HG03196 (cell line): ENCODE data around the gene ADGRF4.

Experiments used
- ATAC-seq: cut with Tn5 transposase; IDR thresholded peaks from one replicate; pipeline ENCODE4 v1.9.1; 2021; ENCODE audit not compliant: unreplicated experiment

ADGRF4 gene

DNA sequence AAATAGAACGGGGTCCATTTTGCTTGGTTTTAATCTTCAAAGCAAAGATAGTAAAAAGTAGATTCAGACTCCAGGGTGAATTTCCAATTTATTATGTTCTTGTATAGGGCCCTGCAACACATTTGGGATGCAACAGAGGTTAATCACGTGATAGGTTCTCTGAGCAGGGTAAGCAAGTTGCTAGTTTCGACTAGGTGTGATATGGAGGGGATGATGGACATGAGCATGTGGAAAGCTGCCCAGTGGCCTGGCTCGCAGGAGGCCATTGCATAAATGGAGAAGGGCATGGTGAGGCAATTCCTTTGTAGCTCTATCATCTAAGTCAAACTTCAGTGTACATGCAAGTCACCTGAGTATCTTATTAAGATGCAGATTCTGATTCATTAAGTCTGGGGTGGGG, 17.7 kb upstream of the ADGRF4 start:
- ATAC-seq, result no peak

DNA sequence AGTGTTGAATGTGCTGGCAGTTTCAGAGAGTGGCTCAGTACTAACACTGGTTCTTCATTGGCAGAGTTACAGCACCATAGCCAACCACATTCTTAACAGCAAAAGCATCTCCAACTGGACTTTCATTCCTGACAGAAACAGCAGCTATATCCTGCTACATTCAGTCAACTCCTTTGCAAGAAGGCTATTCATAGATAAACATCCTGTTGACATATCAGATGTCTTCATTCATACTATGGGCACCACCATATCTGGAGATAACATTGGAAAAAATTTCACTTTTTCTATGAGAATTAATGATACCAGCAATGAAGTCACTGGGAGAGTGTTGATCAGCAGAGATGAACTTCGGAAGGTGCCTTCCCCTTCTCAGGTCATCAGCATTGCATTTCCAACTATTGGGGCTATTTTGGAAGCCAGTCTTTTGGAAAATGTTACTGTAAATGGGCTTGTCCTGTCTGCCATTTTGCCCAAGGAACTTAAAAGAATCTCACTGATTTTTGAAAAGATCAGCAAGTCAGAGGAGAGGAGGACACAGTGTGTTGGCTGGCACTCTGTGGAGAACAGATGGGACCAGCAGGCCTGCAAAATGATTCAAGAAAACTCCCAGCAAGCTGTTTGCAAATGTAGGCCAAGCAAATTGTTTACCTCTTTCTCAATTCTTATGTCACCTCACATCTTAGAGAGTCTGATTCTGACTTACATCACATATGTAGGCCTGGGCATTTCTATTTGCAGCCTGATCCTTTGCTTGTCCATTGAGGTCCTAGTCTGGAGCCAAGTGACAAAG, 17.0 kb upstream of the ADGRF4 start:
- no peak for ATAC-seq

DNA sequence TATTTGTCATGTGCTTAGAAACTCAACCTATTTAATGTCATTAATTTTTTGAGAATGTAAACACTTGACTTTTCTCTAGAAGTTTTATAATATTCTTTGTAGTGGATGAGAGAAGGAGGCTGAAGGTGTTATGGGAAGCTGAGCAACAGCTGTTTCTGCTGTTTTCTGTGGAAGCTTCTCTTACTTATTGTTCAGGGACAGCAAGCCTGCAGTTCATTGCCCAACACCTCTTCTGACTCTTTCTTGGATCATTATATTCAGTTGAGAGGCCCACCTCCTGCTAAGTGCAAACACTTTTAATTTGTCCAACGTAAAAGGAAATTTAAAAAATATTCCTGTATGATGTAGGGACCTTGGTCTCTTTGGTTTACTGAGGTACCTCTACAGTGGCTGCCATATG, 12.0 kb upstream of the ADGRF4 start:
- ATAC-seq, result no peak

DNA sequence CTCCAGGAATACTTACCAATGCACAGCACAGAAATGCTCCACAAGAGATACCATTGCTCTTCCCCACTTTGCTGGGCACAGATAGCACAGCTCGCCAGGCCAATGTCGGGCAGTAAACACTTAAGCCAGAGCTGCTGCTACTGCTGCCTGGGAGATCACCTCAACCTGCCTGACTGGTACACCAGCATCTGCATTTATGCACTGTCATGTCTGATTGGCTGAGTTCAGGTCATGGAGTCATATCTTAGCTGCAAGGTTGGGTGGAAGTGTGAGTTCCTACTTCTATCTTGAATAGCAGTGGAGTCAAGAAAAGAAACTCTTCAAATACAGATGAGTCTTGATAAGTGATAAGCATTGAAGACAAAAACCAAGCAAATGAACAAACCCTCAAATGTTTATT, 10.9 kb upstream of the ADGRF4 start:
- ATAC-seq, result no peak

DNA sequence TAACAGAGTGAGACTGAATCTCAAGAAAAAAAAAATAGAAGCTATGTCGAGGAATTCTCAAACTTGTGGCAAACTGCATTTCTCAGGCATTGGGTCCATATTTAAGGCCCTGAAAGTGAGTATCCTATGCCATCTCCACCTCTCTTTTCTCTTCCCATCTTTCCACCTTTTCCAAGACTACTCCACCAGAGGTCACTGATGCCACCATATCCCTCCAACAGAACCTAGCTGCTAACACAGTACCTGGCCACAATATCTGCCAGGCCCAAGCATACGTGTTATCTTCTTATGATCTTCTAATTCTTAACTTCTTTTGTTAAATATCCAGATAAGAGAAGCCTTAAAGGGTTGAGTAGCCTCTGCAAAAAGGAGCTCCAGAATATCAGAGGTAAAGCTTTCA, 8.2 kb upstream of the ADGRF4 start:
- ATAC-seq, result no peak

DNA sequence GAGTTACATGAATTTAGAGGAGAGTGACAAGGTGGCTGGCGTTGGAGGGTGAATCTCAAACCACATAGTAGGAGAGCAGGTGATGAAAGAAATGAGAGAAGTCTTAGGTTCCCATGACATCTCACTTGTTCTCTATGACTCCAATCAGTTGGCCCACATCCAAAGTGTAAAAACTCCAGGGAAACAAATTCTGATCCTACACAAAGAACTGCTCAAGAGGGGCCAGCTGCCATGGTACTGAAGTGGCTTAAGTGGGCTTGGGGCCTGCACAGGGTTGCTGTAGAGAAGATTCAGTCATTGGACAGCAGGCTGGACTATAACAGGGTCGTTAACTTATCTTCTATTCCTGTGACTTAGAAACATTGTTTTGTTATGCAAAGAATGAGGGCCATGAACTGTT, 7.6 kb upstream of the ADGRF4 start:
- ATAC-seq, result no peak

DNA sequence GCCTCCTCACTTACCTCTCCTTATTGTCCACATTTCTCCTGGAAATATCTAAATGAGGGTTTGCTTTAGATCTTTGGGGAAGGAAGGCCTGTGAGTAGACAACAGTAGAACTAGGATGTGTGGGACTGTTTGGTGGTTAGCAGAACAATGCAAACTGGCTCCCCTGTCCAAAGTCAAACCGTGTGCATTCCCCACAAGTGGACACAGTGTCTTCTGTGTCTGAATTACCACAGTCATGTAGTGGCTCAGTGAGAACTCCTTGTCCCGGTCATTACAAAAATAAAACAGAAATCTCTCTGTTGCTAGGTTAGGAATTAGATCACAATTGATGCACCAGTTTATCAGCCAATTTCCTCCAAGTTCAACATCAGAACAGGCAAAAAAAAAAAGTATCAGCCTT, 455 bp upstream of the ADGRF4 start:
- ATAC-seq, result no peak

DNA sequence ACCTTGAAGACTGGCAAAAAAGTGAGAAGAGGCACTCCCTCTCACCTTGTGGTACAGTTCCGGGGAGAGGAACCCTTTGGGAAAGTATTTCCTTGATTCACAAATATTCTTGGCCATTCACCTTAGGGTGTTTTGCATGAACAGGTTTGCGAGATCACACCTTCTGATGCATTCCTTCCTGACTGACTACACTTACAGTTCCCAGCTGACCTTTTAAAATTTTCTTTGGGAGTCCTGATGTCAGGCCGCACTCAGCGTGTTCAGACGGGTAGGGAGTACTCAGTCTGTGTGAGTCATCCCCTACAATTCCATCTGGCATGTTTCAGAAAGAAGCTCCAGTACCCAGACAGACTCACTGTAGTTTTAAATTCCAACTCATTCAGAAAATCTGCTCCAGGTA, 1.7 kb downstream of the ADGRF4 start:
- no peak for ATAC-seq

DNA sequence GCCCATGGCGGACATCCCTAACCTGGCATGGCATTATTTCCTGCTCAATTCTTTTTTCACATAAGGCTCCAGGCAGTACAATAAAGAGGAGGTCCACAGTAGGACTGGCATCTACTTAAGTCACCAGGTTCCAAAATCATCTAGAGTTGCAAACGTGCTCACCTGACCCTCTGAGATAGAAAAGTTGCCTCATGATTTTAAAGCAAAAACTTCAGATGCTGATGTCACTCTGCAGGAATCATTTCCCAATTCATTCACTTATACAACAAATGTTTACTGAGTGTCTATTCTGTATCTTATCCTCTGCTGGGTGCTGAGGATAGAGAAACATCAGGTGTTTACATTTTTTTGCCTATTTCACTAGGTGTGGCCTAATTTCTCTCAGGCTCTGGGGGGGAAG, 2.2 kb downstream of the ADGRF4 start:
- ATAC-seq, result no peak

DNA sequence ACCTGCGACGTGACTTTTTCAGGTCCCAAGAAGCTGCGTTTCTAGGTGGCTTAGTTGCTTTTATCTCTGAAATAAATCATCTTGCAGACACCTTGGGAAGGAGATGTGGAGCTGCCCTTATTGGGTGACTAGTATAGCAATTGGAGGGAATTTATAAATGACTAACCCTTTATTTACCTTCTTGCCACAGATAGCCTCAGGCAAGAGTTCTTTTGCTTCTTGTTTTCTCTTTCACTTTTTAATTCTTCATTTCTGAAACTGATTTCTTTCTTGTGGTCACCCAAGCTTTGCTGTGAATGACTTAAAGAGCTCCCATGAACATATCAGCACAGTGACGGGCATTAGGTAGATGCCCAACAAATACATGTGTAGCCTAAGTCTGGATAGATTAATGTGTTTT, 3.0 kb downstream of the ADGRF4 start:
- ATAC-seq, result peak; percentile 97

DNA sequence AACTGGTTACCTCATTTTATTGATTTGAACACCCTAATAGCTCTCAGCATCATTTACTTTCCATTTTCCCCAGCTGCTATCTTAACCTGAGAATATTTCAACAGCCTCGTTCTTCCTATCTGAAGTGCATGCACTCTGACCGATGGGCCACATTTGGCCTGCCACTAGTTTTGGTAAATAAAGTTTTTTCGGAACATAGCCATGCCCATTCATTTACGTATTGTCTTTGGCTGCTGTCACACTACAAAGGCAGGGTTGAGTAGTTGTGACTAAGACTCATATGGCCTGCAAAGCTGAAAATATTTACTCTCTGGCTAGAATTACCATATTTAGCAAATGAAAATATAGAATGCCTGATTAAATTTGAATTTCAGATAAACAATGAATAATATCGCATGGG, 10.8 kb downstream of the ADGRF4 start:
- no peak for ATAC-seq

DNA sequence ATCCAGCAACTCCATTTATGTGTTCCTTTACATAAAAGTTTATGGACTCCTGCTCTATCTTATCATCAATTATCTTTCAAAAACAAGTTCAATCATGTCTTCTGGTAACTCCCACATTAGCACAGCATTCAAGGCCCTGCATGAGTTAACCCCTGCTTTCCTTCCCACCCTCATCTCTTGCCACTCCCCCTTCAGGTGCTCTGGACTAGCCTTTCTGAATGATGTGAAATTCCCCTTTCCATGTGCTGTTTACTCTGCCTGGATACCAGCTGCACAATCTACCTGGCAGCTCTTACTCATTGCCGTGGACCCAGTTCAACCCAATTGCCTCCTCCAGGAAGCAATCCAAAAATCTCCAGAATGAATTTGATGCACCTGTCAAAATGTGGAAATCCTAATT, 11.9 kb downstream of the ADGRF4 start:
- no peak for ATAC-seq

DNA sequence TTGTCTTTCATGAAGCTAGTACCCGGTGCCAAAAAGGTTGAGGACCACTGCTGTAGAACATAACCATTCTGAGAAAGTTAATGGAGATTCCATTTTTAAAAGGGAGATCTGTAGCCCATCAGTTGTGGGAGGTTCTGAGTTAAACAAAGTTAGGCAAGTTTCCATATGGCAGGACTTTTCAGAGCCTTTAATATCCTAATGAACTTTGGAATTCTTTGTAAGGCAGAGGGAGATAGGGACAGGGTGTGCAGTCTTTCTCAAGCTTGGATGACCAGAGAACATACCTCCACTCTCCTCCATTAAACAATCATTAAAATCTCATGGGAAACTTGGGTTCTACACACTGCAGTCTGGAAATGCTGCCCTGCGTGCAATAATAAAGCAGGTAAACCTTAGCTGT, 14.8 kb downstream of the ADGRF4 start:
- ATAC-seq, result no peak

DNA sequence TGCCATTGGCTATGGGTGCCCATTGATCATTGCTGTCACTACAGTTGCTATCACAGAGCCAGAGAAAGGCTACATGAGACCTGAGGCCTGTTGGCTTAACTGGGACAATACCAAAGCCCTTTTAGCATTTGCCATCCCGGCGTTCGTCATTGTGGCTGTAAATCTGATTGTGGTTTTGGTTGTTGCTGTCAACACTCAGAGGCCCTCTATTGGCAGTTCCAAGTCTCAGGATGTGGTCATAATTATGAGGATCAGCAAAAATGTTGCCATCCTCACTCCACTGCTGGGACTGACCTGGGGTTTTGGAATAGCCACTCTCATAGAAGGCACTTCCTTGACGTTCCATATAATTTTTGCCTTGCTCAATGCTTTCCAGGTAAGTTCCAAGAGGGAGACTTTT, 16.4 kb downstream of the ADGRF4 start:
- no peak for ATAC-seq

DNA sequence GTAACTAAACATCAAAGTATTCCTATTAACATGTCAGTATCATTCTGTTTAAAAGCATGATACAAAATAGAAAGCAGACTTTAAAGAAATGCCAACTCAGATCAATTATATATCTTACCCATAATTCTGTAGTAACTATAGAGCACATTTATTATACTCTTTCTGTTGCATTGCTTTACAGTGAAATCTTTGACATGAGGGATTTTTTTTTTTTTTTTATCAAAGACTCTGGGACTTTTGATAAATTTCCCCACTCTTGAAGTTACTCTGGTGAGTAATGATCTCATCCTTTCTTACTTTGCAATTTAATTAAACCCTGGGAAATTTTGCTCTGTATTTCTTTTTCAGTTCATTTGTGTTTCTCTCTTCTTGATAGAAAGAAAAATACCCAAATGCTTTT, 17.4 kb downstream of the ADGRF4 start:
- no peak for ATAC-seq

DNA sequence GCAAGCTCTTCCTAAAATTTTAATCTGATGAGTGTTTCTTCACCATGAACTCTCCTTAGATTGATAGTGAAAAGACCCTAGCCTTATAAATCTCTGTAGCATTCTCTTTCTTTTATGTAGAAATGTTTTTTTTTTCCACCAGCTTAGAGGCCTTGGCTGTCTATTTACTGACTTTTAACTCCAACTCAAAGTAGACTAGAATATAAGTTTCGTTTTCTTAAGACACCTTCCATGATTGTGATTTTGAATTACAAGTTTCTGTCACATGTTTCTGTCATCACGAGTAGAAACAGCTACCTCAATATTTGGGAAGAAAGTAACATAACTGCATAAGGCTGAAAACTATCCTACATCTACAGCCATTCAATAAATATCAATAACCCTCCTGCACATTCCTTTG, 17.8 kb downstream of the ADGRF4 start:
- ATAC-seq, result no peak

DNA sequence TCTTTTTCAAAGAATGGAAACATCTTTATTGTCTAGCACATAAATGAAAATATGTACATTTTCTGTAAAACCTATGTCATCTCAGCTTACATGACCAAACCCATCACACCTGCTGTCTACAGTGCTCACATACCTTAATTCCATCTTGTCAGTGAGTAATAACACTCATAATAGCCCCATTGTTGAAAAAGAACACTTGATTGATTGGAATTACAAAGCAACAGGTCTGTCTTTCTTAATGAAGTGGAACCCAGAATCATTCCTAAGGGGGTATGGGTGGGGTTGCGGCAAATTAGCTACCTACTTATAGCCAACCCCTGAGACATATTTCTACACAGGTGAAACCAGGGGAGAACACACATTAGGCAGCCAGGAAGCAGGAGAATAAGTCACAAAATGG, 20.2 kb downstream of the ADGRF4 start:
- ATAC-seq, result no peak

DNA sequence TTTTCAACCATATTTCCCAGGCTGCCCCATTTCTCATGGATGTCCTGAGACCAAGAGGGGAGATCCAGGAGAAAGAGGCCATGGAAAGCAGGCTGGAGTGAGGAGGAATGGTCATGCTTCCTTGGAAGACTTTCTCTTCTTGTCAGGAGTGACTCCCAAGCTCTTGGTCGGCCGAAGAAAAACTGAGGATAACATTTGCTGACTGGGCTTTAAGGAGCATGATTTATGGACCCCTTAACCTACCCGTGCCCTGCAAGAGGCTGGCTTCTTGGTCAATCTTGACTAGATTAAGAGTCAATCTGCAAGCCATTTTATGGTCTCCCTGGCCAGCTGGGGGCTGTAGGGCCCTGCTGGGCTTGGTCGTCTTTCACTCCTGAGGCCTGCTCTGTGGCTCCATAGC, 22.8 kb downstream of the ADGRF4 start:
- no peak for ATAC-seq

DNA sequence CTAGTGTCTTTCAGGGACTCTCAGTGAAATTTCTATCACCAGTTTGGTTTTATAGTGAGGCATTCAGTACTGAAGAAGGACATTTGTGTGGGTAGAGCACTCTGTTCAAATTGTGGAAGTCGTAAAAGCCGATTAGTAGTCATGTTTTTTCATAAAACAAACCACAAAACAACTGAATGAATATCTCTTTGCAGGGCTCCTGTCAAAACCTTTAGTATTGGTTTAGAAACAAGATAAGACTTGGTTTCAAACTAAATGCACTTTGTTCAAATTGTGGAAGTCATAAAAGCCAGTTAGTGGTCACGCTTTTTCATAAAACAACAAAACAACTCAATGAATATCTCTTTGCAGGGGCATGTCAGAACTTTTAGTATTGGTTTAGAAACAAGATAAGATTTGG, 23.8 kb downstream of the ADGRF4 start:
- ATAC-seq, result peak; percentile 81

DNA sequence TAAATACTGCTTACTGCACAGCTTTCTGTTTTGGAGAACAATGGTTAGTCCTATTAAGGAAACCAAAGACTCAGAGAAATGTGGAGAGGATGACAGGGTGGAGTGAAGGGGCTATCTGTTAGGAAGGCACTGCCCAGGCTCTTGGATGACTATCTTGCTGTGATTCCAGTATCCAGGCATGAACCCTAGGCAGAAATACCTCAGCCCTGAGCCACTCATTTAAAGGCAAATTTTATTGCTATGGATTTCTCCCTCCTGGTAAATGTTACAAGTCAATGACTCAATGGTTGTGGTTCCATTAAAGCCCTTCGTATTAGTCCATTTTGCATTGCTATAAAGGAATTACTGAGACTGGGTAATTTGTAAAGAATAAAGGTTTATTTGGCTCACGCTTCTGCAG, 25.9 kb downstream of the ADGRF4 start:
- no peak for ATAC-seq

DNA sequence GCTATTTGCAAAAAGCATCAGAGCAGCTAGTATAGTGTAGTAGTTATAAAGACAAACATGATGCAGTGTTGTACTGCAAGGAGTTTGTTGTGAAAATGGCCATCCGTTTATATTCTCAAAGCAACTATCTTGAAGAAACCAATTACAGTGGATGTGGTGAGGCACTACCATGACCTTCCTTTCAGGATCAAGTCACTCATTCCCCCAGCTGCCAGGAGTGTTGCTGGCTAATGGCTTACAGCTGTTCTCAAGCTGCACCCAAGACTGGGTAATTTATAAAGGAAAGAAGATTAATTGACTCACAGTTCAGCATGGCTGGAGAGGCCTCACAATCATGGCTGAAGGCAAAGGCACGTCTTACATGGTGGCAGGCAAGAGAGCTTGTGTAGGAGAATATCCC, 29.0 kb downstream of the ADGRF4 start:
- ATAC-seq, result no peak

DNA sequence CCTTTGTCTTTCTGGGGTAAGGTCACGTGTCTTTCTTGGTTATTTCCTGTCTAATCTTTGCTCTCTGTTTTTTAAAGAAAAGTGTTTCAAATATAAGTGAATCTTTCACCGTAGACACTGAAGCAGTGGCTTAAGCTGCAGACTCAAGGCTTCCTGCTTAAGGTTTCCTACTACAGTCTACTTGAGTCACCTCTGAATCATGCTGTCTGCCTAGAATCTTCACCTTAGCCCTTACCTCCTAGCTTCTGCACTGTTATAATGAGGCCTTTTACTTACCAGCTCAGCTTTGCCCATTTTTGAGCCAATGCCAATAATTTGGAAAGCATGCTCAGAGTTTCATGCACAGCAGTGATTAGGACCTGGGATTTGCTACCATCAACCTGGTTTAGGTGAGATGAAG, 30.6 kb downstream of the ADGRF4 start:
- no peak for ATAC-seq

DNA sequence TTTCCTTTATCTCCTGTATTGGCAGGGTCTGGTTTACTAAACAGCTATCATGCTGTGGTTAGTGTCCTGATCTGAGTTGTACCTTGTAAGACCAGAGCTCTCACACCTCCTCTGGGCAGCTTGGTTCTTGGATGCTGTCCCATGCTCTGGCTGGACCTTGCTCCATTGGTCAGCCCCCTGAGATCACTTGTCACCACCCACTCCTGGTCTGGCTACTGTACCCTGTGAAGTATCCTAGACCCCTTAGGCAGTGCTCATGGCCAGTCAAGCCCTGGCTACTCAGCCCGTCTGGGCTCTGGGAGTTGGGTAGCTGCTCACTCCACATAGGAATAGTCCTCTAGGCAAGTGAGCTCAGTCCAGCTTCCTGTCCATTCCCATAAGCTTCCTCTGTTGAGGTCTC, 31.1 kb downstream of the ADGRF4 start:
- no peak for ATAC-seq
